ENCODE data around the gene ATF7. TPM values are rescaled to one million over a fixed set of nuclear protein-coding genes. Genes with fewer than 3 reads are reported as not detected.

Gene ATF7
- total RNA-seq, 1 experiment from 2014 or later, result 26.9 TPM

GRCh38 chr12:53515291-53515680 is 110.9 kb downstream of the ATF7 start:
- no peak for TF ChIP-seq CTCF (IDR thresholded peaks at IDR 0.05; ENCODE audit: insufficient read depth in 1 of 2, low read depth in 1 of 2, low read length in 1 of 2, severe bottlenecking in 1 of 2, unreplicated experiment in 1 of 2)
- no peaks in the 10 kb centered on the region for H3K4me1 ChIP-seq
- BruUV-seq (replicated peaks), result no TSS peak
- Mint-ChIP-seq H3K4me3 (ENCODE audit: unreplicated experiment) (no peak overlapping the region), H3K4me1 (ENCODE audit: low read depth, unreplicated experiment) (no peaks in the 10 kb centered on the region), H3K36me3 (ENCODE audit: insufficient read depth, unreplicated experiment) (peaks cover 7% of the 10 kb centered on the region), H3K27ac (ENCODE audit: unreplicated experiment) (no peak overlapping the region), H3K9me3 (ENCODE audit: unreplicated experiment) (no peaks in the 10 kb centered on the region), H3K27me3 (ENCODE audit: insufficient read depth, unreplicated experiment) (no peaks in the 10 kb centered on the region)
- DNase-seq, result no peak
- H3K9me3 ChIP-seq, result no peaks in the 10 kb centered on the region
- H3K36me3 ChIP-seq (ENCODE audit: control insufficient read depth, insufficient read depth, low read length), result peaks cover 1% of the 10 kb centered on the region; the same call in 1 of the 2 replicates
- intact Hi-C loops (cut with micrococcal nuclease; ENCODE audit: unreplicated experiment), result no loop called here
- no peaks in the 10 kb centered on the region for H3K27me3 ChIP-seq (replicated peaks; ENCODE audit: control insufficient read depth, insufficient read depth, low read length)
- ChIA-PET POLR2A (no interaction called here), CTCF (no interaction called here)
- H3K4me3 ChIP-seq (ENCODE audit: low read depth, low read length), result no peak overlapping the region

- Histone ChIP-seq H3K4me3 (ENCODE audit: low read depth, low read length) (no peak overlapping the region), H3K27me3 (replicated peaks; ENCODE audit: control insufficient read depth, insufficient read depth, low read length) (no peaks in the 10 kb centered on the region), H3K36me3 (ENCODE audit: control insufficient read depth, insufficient read depth, low read length) (peaks cover 1% of the 10 kb centered on the region; the same call in 1 of the 2 replicates), H3K9me3 (no peaks in the 10 kb centered on the region), H3K4me1 (no peaks in the 10 kb centered on the region)
- no TSS peak for BruUV-seq (replicated peaks)
- Mint-ChIP-seq H3K4me3 (ENCODE audit: unreplicated experiment) (no peak overlapping the region), H3K4me1 (ENCODE audit: low read depth, unreplicated experiment) (no peaks in the 10 kb centered on the region), H3K9me3 (ENCODE audit: unreplicated experiment) (no peaks in the 10 kb centered on the region), H3K27me3 (ENCODE audit: insufficient read depth, unreplicated experiment) (no peaks in the 10 kb centered on the region), H3K27ac (ENCODE audit: unreplicated experiment) (no peak overlapping the region), H3K36me3 (ENCODE audit: insufficient read depth, unreplicated experiment) (peaks cover 2% of the 10 kb centered on the region)
- ChIA-PET CTCF (no interaction called here), POLR2A (interaction anchor here (0.6 kb wide), 1 partner anchor 105 kb away, joined by 5 read pairs; no protein-coding TSS in a partner anchor)
- no peak for TF ChIP-seq CTCF (IDR thresholded peaks at IDR 0.05; ENCODE audit: insufficient read depth in 1 of 2, low read depth in 1 of 2, low read length in 1 of 2, severe bottlenecking in 1 of 2, unreplicated experiment in 1 of 2)
- intact Hi-C loops (cut with micrococcal nuclease; ENCODE audit: unreplicated experiment), result no loop called here
- no peak for DNase-seq
Observed at GRCh38 chr12:53514628-53515290, 111.4 kb downstream of the ATF7 start.

- H3K27me3 Mint-ChIP-seq (ENCODE audit: insufficient read depth, unreplicated experiment), result no peaks in the 10 kb centered on the region
- intact Hi-C loops (cut with micrococcal nuclease; ENCODE audit: unreplicated experiment), result no loop called here
- no peaks in the 10 kb centered on the region for H3K27me3 ChIP-seq (replicated peaks; ENCODE audit: control insufficient read depth, insufficient read depth, low read length)
- H3K4me1 Mint-ChIP-seq (ENCODE audit: low read depth, unreplicated experiment), result no peaks in the 10 kb centered on the region
- BruUV-seq (replicated peaks), result no TSS peak
- no peak for DNase-seq
- no peaks in the 10 kb centered on the region for H3K36me3 Mint-ChIP-seq (ENCODE audit: insufficient read depth, unreplicated experiment)
- H3K4me1 ChIP-seq, result no peaks in the 10 kb centered on the region
- H3K4me3 ChIP-seq (ENCODE audit: low read depth, low read length), result no peak overlapping the region
- H3K9me3 ChIP-seq, result no peaks in the 10 kb centered on the region
- H3K27ac Mint-ChIP-seq (ENCODE audit: unreplicated experiment), result no peak overlapping the region
- no peak for TF ChIP-seq CTCF (IDR thresholded peaks at IDR 0.05; ENCODE audit: insufficient read depth in 1 of 2, low read depth in 1 of 2, low read length in 1 of 2, severe bottlenecking in 1 of 2, unreplicated experiment in 1 of 2)
- no peak overlapping the region for H3K4me3 Mint-ChIP-seq (ENCODE audit: unreplicated experiment)
- peaks cover 1% of the 10 kb centered on the region; the same call in 1 of the 2 replicates for H3K36me3 ChIP-seq (ENCODE audit: control insufficient read depth, insufficient read depth, low read length)
- no peaks in the 10 kb centered on the region for H3K9me3 Mint-ChIP-seq (ENCODE audit: unreplicated experiment)
- ChIA-PET POLR2A (interaction anchor here (0.6 kb wide), 1 partner anchor 106 kb away, joined by 5 read pairs; no protein-coding TSS in a partner anchor), CTCF (no interaction called here)
Observed at GRCh38 chr12:53513712-53514410, 112.3 kb downstream of the ATF7 start.
